Osteoblast (primary cell): ENCODE data around the gene SUGT1. TPM values are rescaled to one million over a fixed set of nuclear protein-coding genes. Genes with fewer than 3 reads are reported as not detected.
"Not testable (repeated sequence)": the region's sequence is repeated elsewhere in the genome, so short reads cannot be mapped to it uniquely, and the experiment has no call there.

Source experiments
- DNase-seq: peaks from one replicate; pipeline ENCODE4 v3.0.0; 2011; ENCODE audit warnings: low spot score, mixed read lengths; ENCODE audit not compliant: insufficient read length; ENCODE audit errors: missing footprints
- H2AFZ ChIP-seq: 2 replicates; pipeline ENCODE4 v1.6.0; 2011; ENCODE audit warnings: mild to moderate bottlenecking, low read length
- H3K27ac ChIP-seq: 2 replicates; pipeline ENCODE4 v1.5.1; 2011; ENCODE audit warnings: mild to moderate bottlenecking, low read depth, low read length, moderate library complexity
- H3K27me3 ChIP-seq: 2 replicates; pipeline ENCODE4 v1.6.0; 2012; ENCODE audit warnings: mild to moderate bottlenecking, control low read depth, inconsistent platforms, low read length, moderate library complexity; ENCODE audit not compliant: insufficient read depth
- H3K36me3 ChIP-seq: 2 replicates; pipeline ENCODE4 v1.5.1; 2011; ENCODE audit warnings: mild to moderate bottlenecking, low read length, control low read depth, moderate library complexity; ENCODE audit not compliant: insufficient read depth
- H3K4me1 ChIP-seq: 2 replicates; pipeline ENCODE4 v1.5.1; 2011; ENCODE audit warnings: mild to moderate bottlenecking, low read length, control low read depth, moderate library complexity; ENCODE audit not compliant: insufficient read depth
- H3K4me2 ChIP-seq: 2 replicates; pipeline ENCODE4 v1.6.0; 2011; ENCODE audit warnings: mild to moderate bottlenecking, low read length; ENCODE audit not compliant: insufficient read depth
- H3K4me3 ChIP-seq: fragments of 200-600 bp; sonication (generic); 3 replicates; pipeline ENCODE4 v1.5.1; 2012; ENCODE audit warnings: mild to moderate bottlenecking, low read length, inconsistent platforms; ENCODE audit not compliant: insufficient read depth
- H3K79me2 ChIP-seq: 2 replicates; pipeline ENCODE4 v1.6.0; 2012; ENCODE audit warnings: mild to moderate bottlenecking, low read length, control low read depth, inconsistent platforms; ENCODE audit not compliant: insufficient read depth
- H3K9me3 ChIP-seq: 2 replicates; pipeline ENCODE4 v1.5.1; 2011; ENCODE audit warnings: low read depth, low read length, control low read depth
- H4K20me1 ChIP-seq: 2 replicates; pipeline ENCODE4 v1.6.0; 2012; ENCODE audit warnings: mild to moderate bottlenecking, low read length, control low read depth; ENCODE audit not compliant: insufficient read depth
- total RNA-seq: library from RNA; depleted of rRNA; stranded (reverse); fragments of >200 nt; gene quantifications from 2 replicates; pipeline ENCODE4 v1.2.3, GENCODE V29; 2012
- TF ChIP-seq, protein P1 (sequence below): IDR thresholded peaks from 2 replicates; pipeline ENCODE4 v1.5.1; 2011; ENCODE audit warnings: mild to moderate bottlenecking, low read depth, low read length, moderate library complexity; ENCODE audit errors: extremely low read depth

Gene SUGT1
- total RNA-seq, 1 donor = 30.4 TPM

DNA sequence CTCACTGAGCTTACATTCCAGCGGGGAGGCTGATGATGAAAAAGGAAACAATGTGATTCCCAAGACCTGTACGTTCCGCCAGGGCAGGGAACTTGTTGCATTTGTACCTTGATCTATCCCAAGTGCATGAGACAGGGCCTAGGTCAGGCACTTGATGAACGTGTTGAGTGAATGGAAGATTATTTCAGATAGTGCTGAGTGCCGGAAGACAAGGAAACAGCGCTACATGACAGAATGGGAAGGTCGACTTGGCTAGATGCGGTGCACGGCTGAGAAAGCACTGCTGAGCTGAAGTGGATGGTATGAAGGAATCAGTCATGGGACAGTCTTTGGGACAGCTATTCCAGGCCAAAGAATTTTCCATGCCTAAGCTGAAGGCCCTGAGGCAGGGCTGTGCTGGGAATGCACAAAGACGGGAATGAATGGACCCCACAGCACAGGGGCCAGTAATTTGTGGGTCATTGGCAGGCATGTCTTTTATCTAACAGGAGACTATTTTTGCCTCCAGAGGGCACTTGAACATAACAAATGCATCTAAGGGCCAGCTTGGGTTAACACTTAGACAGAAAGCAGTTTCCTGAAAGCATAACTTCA, 43.5 kb upstream of the SUGT1 start:
- not testable (repeated sequence) for H3K36me3 ChIP-seq, H3K27me3 ChIP-seq, H3K4me3 ChIP-seq, H3K9me3 ChIP-seq, H3K4me2 ChIP-seq, H3K4me1 ChIP-seq, H4K20me1 ChIP-seq, H3K79me2 ChIP-seq, H3K27ac ChIP-seq, H2AFZ ChIP-seq
- TF ChIP-seq, protein P1, sequence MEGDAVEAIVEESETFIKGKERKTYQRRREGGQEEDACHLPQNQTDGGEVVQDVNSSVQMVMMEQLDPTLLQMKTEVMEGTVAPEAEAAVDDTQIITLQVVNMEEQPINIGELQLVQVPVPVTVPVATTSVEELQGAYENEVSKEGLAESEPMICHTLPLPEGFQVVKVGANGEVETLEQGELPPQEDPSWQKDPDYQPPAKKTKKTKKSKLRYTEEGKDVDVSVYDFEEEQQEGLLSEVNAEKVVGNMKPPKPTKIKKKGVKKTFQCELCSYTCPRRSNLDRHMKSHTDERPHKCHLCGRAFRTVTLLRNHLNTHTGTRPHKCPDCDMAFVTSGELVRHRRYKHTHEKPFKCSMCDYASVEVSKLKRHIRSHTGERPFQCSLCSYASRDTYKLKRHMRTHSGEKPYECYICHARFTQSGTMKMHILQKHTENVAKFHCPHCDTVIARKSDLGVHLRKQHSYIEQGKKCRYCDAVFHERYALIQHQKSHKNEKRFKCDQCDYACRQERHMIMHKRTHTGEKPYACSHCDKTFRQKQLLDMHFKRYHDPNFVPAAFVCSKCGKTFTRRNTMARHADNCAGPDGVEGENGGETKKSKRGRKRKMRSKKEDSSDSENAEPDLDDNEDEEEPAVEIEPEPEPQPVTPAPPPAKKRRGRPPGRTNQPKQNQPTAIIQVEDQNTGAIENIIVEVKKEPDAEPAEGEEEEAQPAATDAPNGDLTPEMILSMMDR = peak; percentile 42
- peak; percentile 9 for DNase-seq

DNA sequence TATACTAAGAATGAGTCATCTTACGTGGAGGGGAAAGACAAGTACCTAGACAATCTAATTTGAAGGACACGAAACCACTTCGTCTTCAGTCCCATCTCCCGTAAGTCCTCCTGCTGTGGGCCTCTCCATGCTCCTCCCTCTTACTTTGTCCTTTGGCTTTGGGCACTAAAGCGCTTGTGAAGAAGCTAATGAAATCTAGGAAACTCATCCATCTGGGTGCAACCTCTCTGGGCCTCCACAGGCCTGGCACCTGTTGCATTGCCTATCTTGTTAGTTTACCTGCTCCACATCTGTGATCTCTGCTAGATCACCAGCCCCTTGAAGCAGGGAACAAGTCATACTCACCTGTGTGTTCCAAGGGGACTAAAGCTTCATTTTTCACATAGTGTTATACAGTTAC, 42.5 kb upstream of the SUGT1 start:
- H3K4me1 ChIP-seq, H4K20me1 ChIP-seq, H3K27ac ChIP-seq, H3K36me3 ChIP-seq, H3K4me3 ChIP-seq, H3K27me3 ChIP-seq, H3K79me2 ChIP-seq, H2AFZ ChIP-seq, DNase-seq, H3K9me3 ChIP-seq, H3K4me2 ChIP-seq: not testable (repeated sequence)

DNA sequence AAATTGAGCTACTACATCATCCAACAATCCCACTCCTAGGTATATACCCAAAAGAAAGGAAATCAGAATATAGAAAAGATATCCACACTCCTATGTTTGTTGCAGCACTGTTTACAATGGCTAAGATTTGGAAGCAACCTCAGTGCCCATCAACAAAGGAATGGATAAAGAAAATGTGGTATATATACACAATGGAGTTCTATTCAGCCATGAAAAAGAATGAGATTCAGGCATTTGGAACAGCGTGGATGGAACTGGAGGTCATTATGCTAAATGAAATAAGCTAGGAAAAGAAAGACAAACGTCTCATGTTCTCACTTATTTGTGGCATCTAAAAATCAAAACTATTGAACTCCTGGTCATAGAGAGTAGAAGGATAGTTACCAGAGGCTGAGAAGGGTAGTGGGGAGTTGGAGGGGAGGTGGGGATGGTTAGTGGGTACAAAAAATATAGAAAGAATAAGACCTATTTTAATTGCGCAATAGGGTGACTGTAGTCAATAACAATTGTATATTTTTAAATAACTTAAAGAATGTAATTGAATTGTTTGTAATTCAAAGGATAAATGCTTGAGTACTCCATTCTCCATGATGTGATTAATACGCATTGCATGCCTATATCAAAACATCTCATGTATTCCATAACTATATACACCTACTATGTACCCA, 37.4 kb upstream of the SUGT1 start:
- Histone ChIP-seq H3K9me3 (no peaks in the 10 kb centered on the region), H2AFZ (no peak overlapping the region), H3K36me3 (no peaks in the 10 kb centered on the region), H4K20me1 (no peaks in the 10 kb centered on the region), H3K4me2 (no peak overlapping the region), H3K4me1 (peaks cover 5% of the 10 kb centered on the region), H3K4me3 (no peak overlapping the region), H3K79me2 (peaks cover 14% of the 10 kb centered on the region), H3K27me3 (no peaks in the 10 kb centered on the region), H3K27ac (no peak overlapping the region)
- TF ChIP-seq, protein P1 = no peak
- no peak for DNase-seq

DNA sequence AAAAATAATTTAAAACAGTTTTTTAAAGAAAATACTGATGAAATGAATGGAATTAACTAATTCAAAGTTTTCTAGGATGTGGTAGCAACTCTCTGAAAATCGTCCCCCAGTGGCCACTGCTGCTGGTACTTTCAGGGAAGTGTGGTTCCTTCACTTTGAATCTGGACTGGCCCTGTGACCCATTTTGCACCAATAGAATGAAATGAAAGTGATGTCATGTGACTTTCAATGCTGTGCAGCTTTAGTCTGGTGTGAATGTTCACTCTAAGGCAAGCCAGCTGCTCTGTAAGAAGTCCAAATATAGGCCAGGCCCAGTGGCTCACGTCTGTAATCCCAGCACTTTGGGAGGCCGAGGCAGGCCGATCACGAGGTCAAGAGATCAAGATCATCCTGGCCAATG, 36.8 kb upstream of the SUGT1 start:
- Histone ChIP-seq H2AFZ (no peak overlapping the region), H3K79me2 (peaks cover 17% of the 10 kb centered on the region), H3K36me3 (no peaks in the 10 kb centered on the region), H3K27me3 (no peaks in the 10 kb centered on the region), H4K20me1 (no peaks in the 10 kb centered on the region), H3K27ac (no peak overlapping the region), H3K9me3 (no peaks in the 10 kb centered on the region), H3K4me2 (no peak overlapping the region), H3K4me3 (no peak overlapping the region), H3K4me1 (peaks cover 5% of the 10 kb centered on the region)
- peak; percentile 29 for DNase-seq
- TF ChIP-seq, protein P1 = no peak
